Dermis microvascular lymphatic vessel endothelial cell (primary cell): ENCODE data around the gene KIAA1671. TPM values are rescaled to one million over a fixed set of nuclear protein-coding genes. Genes with fewer than 3 reads are reported as not detected.
"Not testable (repeated sequence)": the region's sequence is repeated elsewhere in the genome, so short reads cannot be mapped to it uniquely, and the experiment has no call there.

Experiments
- DNase-seq, 2 donors: peaks; one replicate each; pipeline versions ENCODE4 v3.0.0 to v3.0.0-alpha.2; 2010; ENCODE audit warnings: low read depth in 2 of 2
- total RNA-seq: library from RNA; depleted of rRNA; stranded (reverse); fragments of >200 nt; gene quantifications from 2 replicates; pipeline ENCODE4 v1.2.1, GENCODE V29; 2014

The KIAA1671 gene
- total RNA-seq, 1 donor from 2014 or later: 34.8 TPM

- DNase-seq: no peak
Observed at GRCh38 chr22:25167834-25168601, 215.5 kb downstream of the KIAA1671 start.

GRCh38 chr22:25169278-25170031 is 216.9 kb downstream of the KIAA1671 start:
- no peak for DNase-seq

GRCh38 chr22:25170426-25170980 is 218.0 kb downstream of the KIAA1671 start:
- DNase-seq: no peak

- peak; percentile 30 to 60 for DNase-seq
Observed at GRCh38 chr22:25172153-25172552, 219.6 kb downstream of the KIAA1671 start.

GRCh38 chr22:25174156-25174887 is 221.8 kb downstream of the KIAA1671 start:
- DNase-seq: no peak

GRCh38 chr22:25174888-25175411 is 222.4 kb downstream of the KIAA1671 start:
- DNase-seq: no peak

- DNase-seq: no peak
Observed at GRCh38 chr22:25176175-25176574, 223.7 kb downstream of the KIAA1671 start.

GRCh38 chr22:25176799-25177198 is 224.3 kb downstream of the KIAA1671 start:
- DNase-seq: no peak

- no peak for DNase-seq
Observed at GRCh38 chr22:25177226-25177625, 224.7 kb downstream of the KIAA1671 start.

GRCh38 chr22:25177895-25178294 is 225.4 kb downstream of the KIAA1671 start:
- no peak for DNase-seq

GRCh38 chr22:25178348-25178747 is 225.8 kb downstream of the KIAA1671 start:
- DNase-seq: not testable (repeated sequence)

GRCh38 chr22:25178869-25179631 is 226.5 kb downstream of the KIAA1671 start:
- DNase-seq: not testable (repeated sequence)

- DNase-seq: no peak
Observed at GRCh38 chr22:25182131-25183110, 229.9 kb downstream of the KIAA1671 start.

GRCh38 chr22:25183949-25184619 is 231.6 kb downstream of the KIAA1671 start:
- DNase-seq: no peak

GRCh38 chr22:25186140-25186539 is 233.6 kb downstream of the KIAA1671 start:
- no peak for DNase-seq

GRCh38 chr22:25187469-25187868 is 235.0 kb downstream of the KIAA1671 start:
- no peak for DNase-seq

GRCh38 chr22:25192406-25192805 is 239.9 kb downstream of the KIAA1671 start:
- no peak for DNase-seq

GRCh38 chr22:25193130-25193529 is 240.6 kb downstream of the KIAA1671 start:
- no peak for DNase-seq

- peak in 1 of 2 donors; percentile 7 for DNase-seq
Observed at GRCh38 chr22:25193548-25193947, 241.0 kb downstream of the KIAA1671 start.
